Fibroblast of lung (primary cell): ENCODE measurements around the gene HMG20B. TPM values are rescaled to one million over a fixed set of nuclear protein-coding genes. Genes with fewer than 3 reads are reported as not detected.

ENCODE experiments used
- DNase-seq, 2 donors: peaks; one replicate each; pipeline versions ENCODE4 v3.0.0 to v3.0.0-alpha.2; 2010; ENCODE audit warnings: low read depth in 2 of 2
- H2AFZ ChIP-seq: 2 replicates; pipeline ENCODE4 v1.5.1; 2012; ENCODE audit warnings: low read length, control low read depth, inconsistent platforms
- H3K27ac ChIP-seq: 2 replicates; pipeline ENCODE4 v1.5.1; 2011; ENCODE audit warnings: low read length, control low read depth; ENCODE audit not compliant: insufficient read depth
- H3K27me3 ChIP-seq: 2 replicates; pipeline ENCODE4 v1.5.1; 2011; ENCODE audit warnings: mild to moderate bottlenecking, low read length; ENCODE audit not compliant: control insufficient read depth, insufficient read depth
- H3K36me3 ChIP-seq: 2 replicates; pipeline ENCODE4 v1.5.1; 2011; ENCODE audit warnings: low read length; ENCODE audit not compliant: control insufficient read depth, insufficient read depth
- H3K4me1 ChIP-seq: 2 replicates; pipeline ENCODE4 v1.5.1; 2011; ENCODE audit warnings: low read length; ENCODE audit not compliant: control insufficient read depth, insufficient read depth; ENCODE audit errors: extremely low read depth
- H3K4me2 ChIP-seq: 2 replicates; pipeline ENCODE4 v1.5.1; 2011; ENCODE audit warnings: low read length, control low read depth; ENCODE audit not compliant: insufficient read depth; ENCODE audit errors: extremely low read depth
- H3K4me3 ChIP-seq, 4 experiments: fragments of 200-600 bp in 1 of 4; sonication (generic) in 1 of 4; replicated peaks in 1 of 4; 2 replicates each; pipeline ENCODE4 v1.5.1; 2011 to 2016; ENCODE audit warnings: low read length in 4 of 4, low read depth in 3 of 4, mild to moderate bottlenecking in 3 of 4, control low read depth in 2 of 4, inconsistent platforms in 1 of 4, mixed read lengths in 1 of 4; ENCODE audit not compliant: insufficient read depth in 1 of 4; ENCODE audit errors: control extremely low read depth in 1 of 4
- H3K79me2 ChIP-seq: 2 replicates; pipeline ENCODE4 v1.5.1; 2012; ENCODE audit warnings: mild to moderate bottlenecking, low read length, inconsistent platforms; ENCODE audit not compliant: control insufficient read depth, insufficient read depth
- H3K9ac ChIP-seq: 2 replicates; pipeline ENCODE4 v1.5.1; 2011; ENCODE audit warnings: mild to moderate bottlenecking, low read length, control low read depth; ENCODE audit not compliant: insufficient read depth
- H3K9me3 ChIP-seq: 2 replicates; pipeline ENCODE4 v1.5.1; 2012; ENCODE audit warnings: low read depth, low read length; ENCODE audit not compliant: control insufficient read depth, insufficient read depth
- H4K20me1 ChIP-seq: 2 replicates; pipeline ENCODE4 v1.5.1; 2011; ENCODE audit warnings: low read length; ENCODE audit not compliant: control insufficient read depth, insufficient read depth; ENCODE audit errors: extremely low read depth
- CTCF ChIP-seq, 2 donors: IDR thresholded peaks in 1 of 2; conservative IDR thresholded peaks in 1 of 2; 1 replicate in 1 of 2; 2 replicates in 1 of 2; pipeline ENCODE4 v1.5.1; 2011 to 2012; ENCODE audit warnings: low read length in 2 of 2, control low read depth in 1 of 2, inconsistent platforms in 1 of 2, low read depth in 1 of 2, mild to moderate bottlenecking in 1 of 2
- EZH2 ChIP-seq: IDR thresholded peaks from 2 replicates; pipeline ENCODE4 v1.5.1; 2012; ENCODE audit warnings: low read length, control low read depth, mild to moderate bottlenecking; ENCODE audit errors: missing control alignments
- polyA plus RNA-seq, 2 donors: library from polyadenylated mRNA; depleted of rRNA in 1 of 2; stranded (reverse) in 1 of 2; unstranded in 1 of 2; fragments of >200 nt; gene quantifications; 2 replicates each; pipeline ENCODE4 v1.2.1, GENCODE V29; 2011 to 2012; ENCODE audit warnings: missing spikeins in 1 of 2
- total RNA-seq: library from RNA; depleted of rRNA; stranded (reverse); fragments of >200 nt; gene quantifications from 2 replicates; pipeline ENCODE4 v1.2.1, GENCODE V29; 2014

The HMG20B gene
- total and polyA plus RNA-seq, 2 donors (not counting 1 experiment from before 2014, with no cell fraction given) = 27.3 to 63.6 TPM

GRCh38 chr19:3547767-3548282 lies 24.9 kb upstream of the HMG20B start:
- no peak for TF ChIP-seq EZH2
- Histone ChIP-seq H4K20me1 (no peaks in the 10 kb centered on the region), H3K9me3 (no peaks in the 10 kb centered on the region), H3K27me3 (no peaks in the 10 kb centered on the region), H3K4me2 (no peak overlapping the region), H3K27ac (no peak overlapping the region), H3K79me2 (no peaks in the 10 kb centered on the region), H3K36me3 (peaks cover 20% of the 10 kb centered on the region), H3K4me3 (no peak overlapping the region), H3K9ac (no peak overlapping the region), H2AFZ (no peak overlapping the region), H3K4me1 (no peaks in the 10 kb centered on the region)
- no peak for DNase-seq

- Histone ChIP-seq H3K27ac (no peak overlapping the region), H2AFZ (no peak overlapping the region), H3K4me2 (no peak overlapping the region), H3K36me3 (peaks cover 20% of the 10 kb centered on the region), H3K9ac (no peak overlapping the region), H4K20me1 (no peaks in the 10 kb centered on the region), H3K9me3 (no peaks in the 10 kb centered on the region), H3K4me1 (peaks cover 2% of the 10 kb centered on the region), H3K27me3 (no peaks in the 10 kb centered on the region), H3K79me2 (no peaks in the 10 kb centered on the region), H3K4me3 (no peak overlapping the region)
- no peak for DNase-seq
- TF ChIP-seq EZH2 = no peak
- no peak for TF ChIP-seq CTCF (conservative IDR thresholded peaks at IDR 0.05 in 1 of 2, IDR thresholded peaks at IDR 0.05 in 1 of 2; ENCODE audit: low read depth in 1 of 2, low read length in 2 of 2)
Measured at GRCh38 chr19:3548606-3549005, 24.1 kb upstream of the HMG20B start.

- no peak for TF ChIP-seq CTCF (conservative IDR thresholded peaks at IDR 0.05 in 1 of 2, IDR thresholded peaks at IDR 0.05 in 1 of 2; ENCODE audit: low read depth in 1 of 2, low read length in 2 of 2)
- TF ChIP-seq EZH2 = no peak
- Histone ChIP-seq H3K9me3 (no peaks in the 10 kb centered on the region), H4K20me1 (no peaks in the 10 kb centered on the region)
Measured at GRCh38 chr19:3549816-3550215, 22.9 kb upstream of the HMG20B start.

More at GRCh38 chr19:3549816-3550215, 22.9 kb upstream of the HMG20B start:
- Histone ChIP-seq H3K79me2 (no peaks in the 10 kb centered on the region), H3K9ac (no peak overlapping the region), H2AFZ (no peak overlapping the region), H3K27ac (no peak overlapping the region), H3K4me3 (no peak overlapping the region), H3K36me3 (peaks cover 17% of the 10 kb centered on the region), H3K4me2 (no peak overlapping the region), H3K27me3 (no peaks in the 10 kb centered on the region), H3K4me1 (peaks cover 2% of the 10 kb centered on the region)
- no peak for DNase-seq
